ENCODE results near the gene KCTD11.

DNA sequence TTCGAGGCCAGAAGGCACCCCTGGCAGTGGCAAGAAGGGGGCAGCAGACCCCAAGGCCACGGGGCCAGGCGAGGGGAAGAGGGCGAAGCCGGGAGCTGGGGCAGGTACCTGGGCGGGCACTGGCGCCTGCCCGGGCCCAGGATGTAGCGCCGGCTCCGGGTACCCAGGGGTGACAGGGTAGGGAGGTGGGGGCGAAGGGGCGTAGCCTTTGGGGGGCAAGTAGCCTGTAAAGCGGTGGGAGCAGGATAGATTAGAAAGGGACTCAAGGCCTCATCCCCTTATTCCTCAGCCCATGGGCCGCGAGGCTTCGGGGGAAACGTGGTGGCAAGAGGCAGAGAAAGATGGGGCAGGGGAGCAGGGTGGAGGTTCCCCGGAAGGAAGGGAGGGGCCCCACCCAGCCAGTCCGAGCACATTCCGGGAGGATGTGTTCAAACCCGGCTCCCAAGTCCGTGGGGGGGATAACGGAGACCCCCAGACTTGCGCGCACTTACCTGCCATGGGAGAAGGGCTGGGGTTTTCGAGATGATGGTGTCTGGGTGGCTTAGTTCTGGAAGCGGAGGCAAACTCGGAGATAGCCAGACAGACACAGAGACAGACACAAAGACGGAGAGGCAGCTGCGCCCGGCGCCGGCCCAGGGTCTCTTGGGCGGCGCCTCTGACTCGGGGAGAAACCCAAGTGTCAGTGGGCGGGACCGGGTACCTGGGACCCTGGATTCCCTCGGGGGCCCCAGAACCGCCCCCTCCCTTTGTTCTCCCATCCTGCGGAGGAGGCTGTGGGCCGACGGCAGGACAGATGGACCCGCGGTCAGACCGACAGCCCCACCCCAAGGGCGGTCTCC, 41.9 kb downstream of the KCTD11 start:
- TF ChIP-seq, protein P1, sequence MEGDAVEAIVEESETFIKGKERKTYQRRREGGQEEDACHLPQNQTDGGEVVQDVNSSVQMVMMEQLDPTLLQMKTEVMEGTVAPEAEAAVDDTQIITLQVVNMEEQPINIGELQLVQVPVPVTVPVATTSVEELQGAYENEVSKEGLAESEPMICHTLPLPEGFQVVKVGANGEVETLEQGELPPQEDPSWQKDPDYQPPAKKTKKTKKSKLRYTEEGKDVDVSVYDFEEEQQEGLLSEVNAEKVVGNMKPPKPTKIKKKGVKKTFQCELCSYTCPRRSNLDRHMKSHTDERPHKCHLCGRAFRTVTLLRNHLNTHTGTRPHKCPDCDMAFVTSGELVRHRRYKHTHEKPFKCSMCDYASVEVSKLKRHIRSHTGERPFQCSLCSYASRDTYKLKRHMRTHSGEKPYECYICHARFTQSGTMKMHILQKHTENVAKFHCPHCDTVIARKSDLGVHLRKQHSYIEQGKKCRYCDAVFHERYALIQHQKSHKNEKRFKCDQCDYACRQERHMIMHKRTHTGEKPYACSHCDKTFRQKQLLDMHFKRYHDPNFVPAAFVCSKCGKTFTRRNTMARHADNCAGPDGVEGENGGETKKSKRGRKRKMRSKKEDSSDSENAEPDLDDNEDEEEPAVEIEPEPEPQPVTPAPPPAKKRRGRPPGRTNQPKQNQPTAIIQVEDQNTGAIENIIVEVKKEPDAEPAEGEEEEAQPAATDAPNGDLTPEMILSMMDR (IDR thresholded peaks at IDR 0.05) = no peak
- TF ChIP-seq POLR2A (IDR thresholded peaks at IDR 0.05) = no peak

All from testis (tissue), 2 donors.